ENCODE measurements around the gene PTCD2. TPM values are rescaled to one million over a fixed set of nuclear protein-coding genes. Genes with fewer than 3 reads are reported as not detected.

Gene PTCD2
- total RNA-seq, 1 experiment from 2014 or later: 19.3 TPM

- H3K4me1 ChIP-seq (ENCODE audit: control insufficient read depth in 1 of 2, insufficient read depth in 2 of 2, low read length in 2 of 2): peaks cover 4 to 11% of the 10 kb centered on the region in 2 experiments
- no peak overlapping the region for H3K9ac ChIP-seq (ENCODE audit: low read length)
- no peak overlapping the region for H3K4me3 ChIP-seq (replicated peaks in 1 of 2; ENCODE audit: low read depth in 1 of 2, low read length in 2 of 2)
- no peak for ATAC-seq
- peaks cover 85% of the 10 kb centered on the region for H3K79me2 ChIP-seq (ENCODE audit: insufficient read depth, low read length)
- no peaks in the 10 kb centered on the region for H3K27me3 ChIP-seq (ENCODE audit: insufficient read depth, low read length)
- DNase-seq (ENCODE audit: low read depth, low spot score): no peak
- CTCF ChIA-PET: no interaction called here
- TF ChIP-seq CBX3 (IDR thresholded peaks at IDR 0.05; ENCODE audit: low read depth): no peak
- TF ChIP-seq EZH2 (IDR thresholded peaks at IDR 0.05): no peak
- TF ChIP-seq EZH2phosphoT487 (IDR thresholded peaks at IDR 0.05; ENCODE audit: borderline replicate concordance): no peak
- no peak for TF ChIP-seq POLR2AphosphoS5 (IDR thresholded peaks at IDR 0.05; ENCODE audit: low read depth, low read length)
- no peak for TF ChIP-seq CTCF (IDR thresholded peaks at IDR 0.05 in 2 of 3, conservative IDR thresholded peaks at IDR 0.05 in 1 of 3; ENCODE audit: borderline replicate concordance in 1 of 3, insufficient read depth in 1 of 3, low read depth in 2 of 3, low read length in 2 of 3)
- TF ChIP-seq SP1 (IDR thresholded peaks at IDR 0.05; ENCODE audit: low read depth): no peak
- TF ChIP-seq SIN3A (IDR thresholded peaks at IDR 0.05; ENCODE audit: low read depth): no peak
- no peak for TF ChIP-seq ZFX (IDR thresholded peaks at IDR 0.05)
- no peak for TF ChIP-seq RAD21 (IDR thresholded peaks at IDR 0.05; ENCODE audit: low read depth)
- no peak for TF ChIP-seq ZNF274 (IDR thresholded peaks at IDR 0.05; ENCODE audit: low read depth, low read length)
- TF ChIP-seq SRF (IDR thresholded peaks at IDR 0.05; ENCODE audit: low read depth): no peak
- no peak for TF ChIP-seq YY1 (IDR thresholded peaks at IDR 0.05; ENCODE audit: extremely low read depth, insufficient replicate concordance, low read depth, low read length)
- TF ChIP-seq ATF3 (IDR thresholded peaks at IDR 0.05): no peak
- no peak for TF ChIP-seq MAX (IDR thresholded peaks at IDR 0.05)
- TF ChIP-seq ELF1 (IDR thresholded peaks at IDR 0.05; ENCODE audit: borderline replicate concordance, low read depth): no peak
- TF ChIP-seq CEBPB (IDR thresholded peaks at IDR 0.05; ENCODE audit: low read depth): no peak
- no peak for TF ChIP-seq POLR2A (IDR thresholded peaks at IDR 0.05; ENCODE audit: borderline replicate concordance, extremely low read depth, insufficient read depth, insufficient read length)
- no peak for TF ChIP-seq REST (IDR thresholded peaks at IDR 0.05; ENCODE audit: low read depth)
- no peak for TF ChIP-seq TCF7L2 (IDR thresholded peaks at IDR 0.05; ENCODE audit: borderline replicate concordance, extremely low read depth, insufficient read depth, insufficient read length)
- no TSS peak for BruUV-seq (replicated peaks)
- POLR2A ChIA-PET: no interaction called here
- peaks cover 10% of the 10 kb centered on the region; the same call in 1 of the 2 replicates for H4K20me1 ChIP-seq (ENCODE audit: insufficient read depth)
- H2AFZ ChIP-seq (ENCODE audit: low read depth, low read length, poor library complexity, severe bottlenecking): no peak overlapping the region
- H3K9me3 ChIP-seq (ENCODE audit: control insufficient read depth in 1 of 2, insufficient read depth in 1 of 2, low read depth in 1 of 2, low read length in 2 of 2): no peaks in the 10 kb centered on the region
- no peaks in the 10 kb centered on the region for H3K9me2 ChIP-seq (ENCODE audit: insufficient read depth)
- H3K36me3 ChIP-seq (ENCODE audit: control insufficient read depth in 1 of 2, insufficient read depth in 2 of 2, low read length in 2 of 2): peaks cover 10 to 21% of the 10 kb centered on the region in 2 experiments
- no peak overlapping the region for H3K27ac ChIP-seq (ENCODE audit: low read depth, low read length)
- RAD21 ChIA-PET (ENCODE audit: low non-redundant PET in 1 of 2, low total read pairs in 2 of 2, uncharacterized antibody in 2 of 2, unreplicated experiment in 2 of 2): no interaction called here
- intact Hi-C loops (cut with micrococcal nuclease): no loop called here
- no peak overlapping the region for H3K4me2 ChIP-seq (ENCODE audit: low read length)
These were observed 14.7 kb upstream of the PTCD2 start for GRCh38 chr5:72305194-72306142.

Measured in HCT116 (cell line).